Measurements from ENCODE around the gene MAST4. TPM values are rescaled to one million over a fixed set of nuclear protein-coding genes. Genes with fewer than 3 reads are reported as not detected.

The MAST4 gene
- polyA plus RNA-seq, 1 donor (not counting 4 experiments of a cell fraction or from before 2014, with no cell fraction given), result 19.8 TPM

DNA sequence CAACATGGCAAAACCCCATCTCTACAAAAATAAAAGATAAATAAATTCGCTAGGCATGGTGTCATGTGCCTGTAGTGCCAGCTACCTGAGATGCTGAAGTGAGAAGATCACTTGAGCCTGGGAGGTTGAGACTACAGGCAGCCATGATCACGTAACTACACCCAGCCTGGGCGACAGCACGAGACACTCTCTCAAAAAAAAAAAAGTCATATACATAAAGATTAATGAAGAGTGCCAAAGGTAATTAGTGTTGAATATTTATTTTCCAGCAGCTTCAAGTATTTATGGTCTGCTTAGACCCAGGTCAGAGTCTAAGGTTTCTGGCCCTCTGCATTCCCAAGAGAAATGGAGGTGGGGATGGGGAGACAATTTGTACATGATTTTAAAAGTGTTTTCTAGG, 432.7 kb downstream of the MAST4 start:
- Histone ChIP-seq H3K36me3 (ENCODE audit: control insufficient read depth in 2 of 2, extremely low read depth in 1 of 2, insufficient read depth in 2 of 2, low read length in 2 of 2) (peaks cover 0 to 7% of the 10 kb centered on the region in 2 experiments), H3K27me3 (ENCODE audit: control insufficient read depth, extremely low read depth, insufficient read depth, low read length) (no peaks in the 10 kb centered on the region), H4K20me1 (ENCODE audit: control insufficient read depth, extremely low read depth, insufficient read depth, low read length) (no peaks in the 10 kb centered on the region), H3K4me1 (ENCODE audit: control insufficient read depth, extremely low read depth, insufficient read depth, low read length) (peaks cover 24% of the 10 kb centered on the region), H3K4me3 (ENCODE audit: control insufficient read depth in 2 of 3, extremely low read depth in 1 of 3, insufficient read depth in 2 of 3, low read depth in 1 of 3, low read length in 3 of 3) (no peak overlapping the region), H3K9me1 (ENCODE audit: control insufficient read depth, extremely low read depth, insufficient read depth, low read length) (no peaks in the 10 kb centered on the region), H3K79me2 (ENCODE audit: control insufficient read depth, insufficient read depth, low read length) (peaks cover 85% of the 10 kb centered on the region), H3K9me3 (ENCODE audit: control insufficient read depth, low read depth, low read length) (no peaks in the 10 kb centered on the region), H3K27ac (ENCODE audit: control insufficient read depth, insufficient read depth, low read length) (no peak overlapping the region), H3K9ac (ENCODE audit: control insufficient read depth, extremely low read depth, insufficient read depth, low read length) (no peak overlapping the region), H3K4me2 (ENCODE audit: control insufficient read depth, extremely low read depth, insufficient read depth, low read depth, low read length) (no peak overlapping the region), H2AFZ (ENCODE audit: control insufficient read depth, low read length) (no peak overlapping the region)
- TF ChIP-seq, protein P1, sequence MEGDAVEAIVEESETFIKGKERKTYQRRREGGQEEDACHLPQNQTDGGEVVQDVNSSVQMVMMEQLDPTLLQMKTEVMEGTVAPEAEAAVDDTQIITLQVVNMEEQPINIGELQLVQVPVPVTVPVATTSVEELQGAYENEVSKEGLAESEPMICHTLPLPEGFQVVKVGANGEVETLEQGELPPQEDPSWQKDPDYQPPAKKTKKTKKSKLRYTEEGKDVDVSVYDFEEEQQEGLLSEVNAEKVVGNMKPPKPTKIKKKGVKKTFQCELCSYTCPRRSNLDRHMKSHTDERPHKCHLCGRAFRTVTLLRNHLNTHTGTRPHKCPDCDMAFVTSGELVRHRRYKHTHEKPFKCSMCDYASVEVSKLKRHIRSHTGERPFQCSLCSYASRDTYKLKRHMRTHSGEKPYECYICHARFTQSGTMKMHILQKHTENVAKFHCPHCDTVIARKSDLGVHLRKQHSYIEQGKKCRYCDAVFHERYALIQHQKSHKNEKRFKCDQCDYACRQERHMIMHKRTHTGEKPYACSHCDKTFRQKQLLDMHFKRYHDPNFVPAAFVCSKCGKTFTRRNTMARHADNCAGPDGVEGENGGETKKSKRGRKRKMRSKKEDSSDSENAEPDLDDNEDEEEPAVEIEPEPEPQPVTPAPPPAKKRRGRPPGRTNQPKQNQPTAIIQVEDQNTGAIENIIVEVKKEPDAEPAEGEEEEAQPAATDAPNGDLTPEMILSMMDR (optimal IDR thresholded peaks at IDR 0.05 in 1 of 3, IDR thresholded peaks at IDR 0.05 in 1 of 3, conservative IDR thresholded peaks at IDR 0.05 in 1 of 3; ENCODE audit: extremely low read depth in 1 of 3, insufficient read depth in 2 of 3, low read length in 3 of 3), result no peak
- no peak for TF ChIP-seq EZH2 (IDR thresholded peaks at IDR 0.05; ENCODE audit: low read length)
- DNase-seq (ENCODE audit: low read depth, low spot score), result no peak
- FAIRE-seq, result no peak
- dilution Hi-C loops (cut with MboI; ENCODE audit: extremely low pct_ligation_motif_present, low sequenced_read_pairs), result no loop called here

DNA sequence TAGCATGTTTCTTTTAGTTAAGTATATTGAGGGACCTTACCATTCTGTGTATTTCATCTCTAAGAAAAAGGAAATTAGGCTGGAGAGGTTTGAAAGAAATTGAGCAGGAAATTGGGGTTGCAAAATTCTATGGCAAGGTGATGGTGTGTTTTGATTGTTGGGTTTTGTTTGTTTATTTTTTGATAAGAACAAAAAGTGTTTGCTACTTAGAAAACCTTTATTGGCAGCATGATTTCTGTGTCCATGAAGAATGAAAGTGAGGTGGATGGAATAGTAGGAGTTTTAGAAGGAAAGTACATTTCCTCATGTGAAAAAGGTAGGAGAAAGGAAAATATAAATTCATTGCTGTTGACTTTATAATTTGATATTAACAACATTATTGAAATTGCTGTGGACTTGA, 433.3 kb downstream of the MAST4 start:
- H3K36me3 ChIP-seq (ENCODE audit: control insufficient read depth in 2 of 2, extremely low read depth in 1 of 2, insufficient read depth in 2 of 2, low read length in 2 of 2), result peaks cover 0 to 7% of the 10 kb centered on the region in 2 experiments
- H4K20me1 ChIP-seq (ENCODE audit: control insufficient read depth, extremely low read depth, insufficient read depth, low read length), result no peaks in the 10 kb centered on the region
- H3K9me3 ChIP-seq (ENCODE audit: control insufficient read depth, low read depth, low read length), result no peaks in the 10 kb centered on the region
- no peak overlapping the region for H3K9ac ChIP-seq (ENCODE audit: control insufficient read depth, extremely low read depth, insufficient read depth, low read length)
- no peak overlapping the region for H2AFZ ChIP-seq (ENCODE audit: control insufficient read depth, low read length)
- no peaks in the 10 kb centered on the region for H3K27me3 ChIP-seq (ENCODE audit: control insufficient read depth, extremely low read depth, insufficient read depth, low read length)
- H3K4me3 ChIP-seq (ENCODE audit: control insufficient read depth in 2 of 3, extremely low read depth in 1 of 3, insufficient read depth in 2 of 3, low read depth in 1 of 3, low read length in 3 of 3), result no peak overlapping the region
- no peak for TF ChIP-seq EZH2 (IDR thresholded peaks at IDR 0.05; ENCODE audit: low read length)
- TF ChIP-seq, protein P1 (optimal IDR thresholded peaks at IDR 0.05 in 1 of 3, IDR thresholded peaks at IDR 0.05 in 1 of 3, conservative IDR thresholded peaks at IDR 0.05 in 1 of 3; ENCODE audit: extremely low read depth in 1 of 3, insufficient read depth in 2 of 3, low read length in 3 of 3), result no peak
- H3K4me2 ChIP-seq (ENCODE audit: control insufficient read depth, extremely low read depth, insufficient read depth, low read depth, low read length), result no peak overlapping the region
- FAIRE-seq (no peak), DNase-seq (ENCODE audit: low read depth, low spot score) (no peak)
- no peak overlapping the region for H3K27ac ChIP-seq (ENCODE audit: control insufficient read depth, insufficient read depth, low read length)
- dilution Hi-C loops (cut with MboI; ENCODE audit: extremely low pct_ligation_motif_present, low sequenced_read_pairs), result no loop called here
- H3K9me1 ChIP-seq (ENCODE audit: control insufficient read depth, extremely low read depth, insufficient read depth, low read length), result no peaks in the 10 kb centered on the region
- peaks cover 24% of the 10 kb centered on the region for H3K4me1 ChIP-seq (ENCODE audit: control insufficient read depth, extremely low read depth, insufficient read depth, low read length)
- peaks cover 88% of the 10 kb centered on the region for H3K79me2 ChIP-seq (ENCODE audit: control insufficient read depth, insufficient read depth, low read length)

Data from keratinocyte (primary cell).